Lung (tissue), 12 donors: ENCODE data around the gene PAFAH2. TPM values are rescaled to one million over a fixed set of nuclear protein-coding genes. Genes with fewer than 3 reads are reported as not detected.

Experiments used
- ATAC-seq: fragments of 200-7000 bp; cut with Tn5 transposase; one replicate; pipeline ENCODE4 v1.9.1; 2020; ENCODE audit warnings: moderate number of reproducible peaks; ENCODE audit not compliant: insufficient read depth, low FRiP score
- DNase-seq, 3 donors: peaks; one replicate each; pipeline ENCODE4 v3.0.0-alpha.2; 2013 to 2017
- H3K27ac ChIP-seq, 2 donors: one replicate each; pipeline ENCODE4 v1.5.1; 2013; ENCODE audit warnings: mild to moderate bottlenecking in 2 of 2, moderate library complexity in 2 of 2, control low read depth in 1 of 2, inconsistent platforms in 1 of 2, low read depth in 1 of 2, low read length in 1 of 2
- H3K27me3 ChIP-seq, 3 donors: one replicate each; pipeline ENCODE4 v1.5.1; 2013; ENCODE audit warnings: low read length in 2 of 3; ENCODE audit not compliant: control insufficient read depth in 3 of 3, insufficient read depth in 3 of 3
- H3K36me3 ChIP-seq, 4 donors: one replicate each; pipeline ENCODE4 v1.5.1; 2013; ENCODE audit warnings: low read length in 4 of 4, mild to moderate bottlenecking in 1 of 4, moderate library complexity in 1 of 4; ENCODE audit not compliant: control insufficient read depth in 4 of 4, insufficient read depth in 4 of 4
- H3K4me1 ChIP-seq, 5 donors: one replicate each; pipeline ENCODE4 v1.5.1; 2013; ENCODE audit warnings: low read length in 5 of 5, mild to moderate bottlenecking in 2 of 5, moderate library complexity in 1 of 5; ENCODE audit not compliant: control insufficient read depth in 5 of 5, insufficient read depth in 5 of 5
- H3K4me3 ChIP-seq: one replicate; pipeline ENCODE4 v1.5.1; 2013; ENCODE audit warnings: mild to moderate bottlenecking, control low read depth, moderate library complexity
- H3K9ac ChIP-seq, 2 donors: one replicate each; pipeline ENCODE4 v1.5.1; 2013; ENCODE audit warnings: low read length in 2 of 2, control low read depth in 1 of 2; ENCODE audit not compliant: insufficient read depth in 1 of 2
- H3K9me3 ChIP-seq, 4 donors: one replicate each; pipeline ENCODE4 v1.5.1; 2013; ENCODE audit warnings: low read length in 3 of 4, mild to moderate bottlenecking in 1 of 4, moderate library complexity in 1 of 4; ENCODE audit not compliant: control insufficient read depth in 4 of 4, insufficient read depth in 3 of 4
- WGBS, 2 donors: extraction: QIAGEN DNeasy Blood & Tissue Kit; methylation state at CpG; one replicate each; pipeline ENCODE4 v1.1.7; 2013; 5-methylcytosine and 5-hydroxymethylcytosine counted together
- polyA plus RNA-seq, 2 donors: library from polyadenylated mRNA; stranded (reverse); fragments of 200-250 nt; gene quantifications; one replicate each; pipeline ENCODE4 v1.2.1, GENCODE V29; 2013
- total RNA-seq, 2 donors: library from RNA; depleted of rRNA in 1 of 2; stranded (reverse); fragments of >200 nt in 1 of 2; gene quantifications; one replicate each; pipeline ENCODE4 v1.2.1, GENCODE V29; 2014 to 2021
- TF ChIP-seq, protein P1 (sequence below): IDR thresholded peaks from 2 replicates; pipeline ENCODE4 v1.5.1; 2012; ENCODE audit warnings: mild to moderate bottlenecking; ENCODE audit errors: control extremely low read depth, extremely low read depth
- donor health status: control.
- donor health status: control.
- donor health status: Bipolar disorder and iron deficiency.
- donor health status: healthy.
- donor health status: DM: yes; HTN: yes; CAD: no.

Gene PAFAH2
- total and polyA plus RNA-seq, 4 donors = 6.5 to 15.2 (median 9.1) TPM

GRCh38 chr1:26045722-26046245 lies 47.9 kb upstream of the PAFAH2 start, which contains the start of gene SLC30A2:
Gene SLC30A2, minus strand, starts transcription at chr1:26046118. Its CDS starts 222 bp downstream, at chr1:26045896.
- Histone ChIP-seq H3K27me3 (peaks cover 5 to 45% (median 41%) of the 10 kb centered on the region in 3 donors), H3K4me1 (peaks cover 0 to 8% (median 0%) of the 10 kb centered on the region in 5 donors), H3K9ac (no peak within 1 kb of the TSS), H3K9me3 (peaks cover 0 to 2% (median 0%) of the 10 kb centered on the region in 4 donors), H3K27ac (peak within 1 kb of the TSS in 1 of 2 donors; percentile 43), H3K4me3 (no peak within 1 kb of the TSS), H3K36me3 (no peaks in the 10 kb centered on the region)
- ATAC-seq (no peak), DNase-seq (peak; percentile 14 to 59 (median 31))
- TF ChIP-seq, protein P1, sequence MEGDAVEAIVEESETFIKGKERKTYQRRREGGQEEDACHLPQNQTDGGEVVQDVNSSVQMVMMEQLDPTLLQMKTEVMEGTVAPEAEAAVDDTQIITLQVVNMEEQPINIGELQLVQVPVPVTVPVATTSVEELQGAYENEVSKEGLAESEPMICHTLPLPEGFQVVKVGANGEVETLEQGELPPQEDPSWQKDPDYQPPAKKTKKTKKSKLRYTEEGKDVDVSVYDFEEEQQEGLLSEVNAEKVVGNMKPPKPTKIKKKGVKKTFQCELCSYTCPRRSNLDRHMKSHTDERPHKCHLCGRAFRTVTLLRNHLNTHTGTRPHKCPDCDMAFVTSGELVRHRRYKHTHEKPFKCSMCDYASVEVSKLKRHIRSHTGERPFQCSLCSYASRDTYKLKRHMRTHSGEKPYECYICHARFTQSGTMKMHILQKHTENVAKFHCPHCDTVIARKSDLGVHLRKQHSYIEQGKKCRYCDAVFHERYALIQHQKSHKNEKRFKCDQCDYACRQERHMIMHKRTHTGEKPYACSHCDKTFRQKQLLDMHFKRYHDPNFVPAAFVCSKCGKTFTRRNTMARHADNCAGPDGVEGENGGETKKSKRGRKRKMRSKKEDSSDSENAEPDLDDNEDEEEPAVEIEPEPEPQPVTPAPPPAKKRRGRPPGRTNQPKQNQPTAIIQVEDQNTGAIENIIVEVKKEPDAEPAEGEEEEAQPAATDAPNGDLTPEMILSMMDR = no peak
- 1% methylated on average over 40 to 62 of the region's 62 CpGs for WGBS, 2 donors

GRCh38 chr1:26044971-26045721 lies 47.3 kb upstream of the PAFAH2 start:
- Histone ChIP-seq H3K36me3 (no peaks in the 10 kb centered on the region), H3K4me1 (peaks cover 0 to 8% (median 0%) of the 10 kb centered on the region in 5 donors), H3K4me3 (no peak overlapping the region), H3K27ac (peak overlapping the region in 1 of 2 donors; percentile 43), H3K27me3 (peaks cover 5 to 45% (median 41%) of the 10 kb centered on the region in 3 donors), H3K9me3 (peaks cover 0 to 2% (median 0%) of the 10 kb centered on the region in 4 donors), H3K9ac (no peak overlapping the region)
- TF ChIP-seq, protein P1 = no peak
- ATAC-seq (no peak), DNase-seq (no peak)
- WGBS, 2 donors = 30 to 31% methylated on average over 27 to 29 of the region's 29 CpGs

- Histone ChIP-seq H3K36me3 (no peaks in the 10 kb centered on the region), H3K27ac (no peak overlapping the region), H3K9me3 (peaks cover 0 to 2% (median 0%) of the 10 kb centered on the region in 4 donors), H3K9ac (no peak overlapping the region), H3K27me3 (peaks cover 5 to 45% (median 41%) of the 10 kb centered on the region in 3 donors), H3K4me3 (no peak overlapping the region), H3K4me1 (peaks cover 0 to 8% (median 0%) of the 10 kb centered on the region in 5 donors)
- 87 to 96% methylated on average over 3 of the region's 3 CpGs for WGBS, 2 donors
- TF ChIP-seq, protein P1 = no peak
- no peak for ATAC-seq
- DNase-seq = no peak
Observed at GRCh38 chr1:26044414-26044813, 46.6 kb upstream of the PAFAH2 start.
